ENCODE data around the gene ADCY1.
"Not testable (repeated sequence)": the region's sequence is repeated elsewhere in the genome, so short reads cannot be mapped to it uniquely, and the experiment has no call there.

GRCh38 chr7:45769626-45770025 lies 195.5 kb downstream of the ADCY1 start:
- TF ChIP-seq CTCF, POLR2A (IDR thresholded peaks at IDR 0.05): not testable (repeated sequence)

Data from esophagus squamous epithelium (tissue), 4 donors.